ENCODE results near the gene GLB1L3.

DNA sequence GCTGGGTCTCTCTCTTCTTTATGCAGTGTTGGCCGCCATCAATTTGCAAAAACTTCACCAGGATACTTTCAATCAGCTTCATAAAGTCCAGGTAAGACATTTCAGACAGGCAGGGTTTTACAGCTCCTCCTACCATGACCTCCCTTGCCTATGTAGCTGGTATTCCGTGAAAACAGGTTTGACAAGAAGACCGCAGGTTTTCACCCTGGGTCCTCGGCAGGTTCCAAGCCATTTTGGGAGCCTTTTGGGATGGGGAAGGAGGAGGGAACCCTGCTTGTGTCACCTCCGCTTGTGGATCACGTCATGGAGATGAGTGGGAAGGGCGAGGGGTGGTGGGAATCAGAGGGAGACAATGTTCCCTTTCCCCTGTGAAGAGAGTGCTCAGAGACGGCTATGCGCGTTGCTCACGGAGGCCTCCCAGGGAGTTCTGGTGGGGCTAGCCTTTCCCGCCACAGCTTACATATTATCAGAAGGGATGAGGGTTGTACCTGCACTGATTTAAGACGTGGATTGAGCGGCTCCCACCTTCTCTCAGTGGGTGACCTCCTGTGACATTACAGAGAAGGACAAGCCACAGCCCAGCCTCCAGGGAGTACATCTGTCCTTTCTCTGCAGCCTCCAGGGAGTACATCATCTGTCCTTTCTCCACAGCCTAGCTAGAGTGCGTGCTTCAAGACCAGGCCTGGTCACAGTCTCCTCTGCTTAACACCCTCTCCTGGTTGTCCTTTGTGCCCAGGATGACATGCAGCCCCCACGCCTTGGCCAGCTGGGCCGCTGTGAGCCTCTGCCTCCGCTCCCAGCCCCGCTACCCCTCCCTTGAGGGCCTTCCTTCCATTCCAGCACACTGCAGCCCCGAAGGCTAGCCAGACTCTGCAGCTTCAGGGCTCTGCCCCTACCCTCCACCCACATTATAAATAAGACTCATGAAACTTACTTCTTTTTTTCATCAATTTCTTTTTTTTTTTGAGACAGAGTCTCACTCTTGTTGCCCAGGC lies 17.2 kb downstream of the GLB1L3 start:
- TF ChIP-seq, protein P1, sequence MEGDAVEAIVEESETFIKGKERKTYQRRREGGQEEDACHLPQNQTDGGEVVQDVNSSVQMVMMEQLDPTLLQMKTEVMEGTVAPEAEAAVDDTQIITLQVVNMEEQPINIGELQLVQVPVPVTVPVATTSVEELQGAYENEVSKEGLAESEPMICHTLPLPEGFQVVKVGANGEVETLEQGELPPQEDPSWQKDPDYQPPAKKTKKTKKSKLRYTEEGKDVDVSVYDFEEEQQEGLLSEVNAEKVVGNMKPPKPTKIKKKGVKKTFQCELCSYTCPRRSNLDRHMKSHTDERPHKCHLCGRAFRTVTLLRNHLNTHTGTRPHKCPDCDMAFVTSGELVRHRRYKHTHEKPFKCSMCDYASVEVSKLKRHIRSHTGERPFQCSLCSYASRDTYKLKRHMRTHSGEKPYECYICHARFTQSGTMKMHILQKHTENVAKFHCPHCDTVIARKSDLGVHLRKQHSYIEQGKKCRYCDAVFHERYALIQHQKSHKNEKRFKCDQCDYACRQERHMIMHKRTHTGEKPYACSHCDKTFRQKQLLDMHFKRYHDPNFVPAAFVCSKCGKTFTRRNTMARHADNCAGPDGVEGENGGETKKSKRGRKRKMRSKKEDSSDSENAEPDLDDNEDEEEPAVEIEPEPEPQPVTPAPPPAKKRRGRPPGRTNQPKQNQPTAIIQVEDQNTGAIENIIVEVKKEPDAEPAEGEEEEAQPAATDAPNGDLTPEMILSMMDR (IDR thresholded peaks at IDR 0.05): no peak
- no peak for TF ChIP-seq POLR2A (IDR thresholded peaks at IDR 0.05)

Measured in lower leg skin (tissue), 3 donors.